PFSK-1 (cell line): ENCODE results near the gene BARHL1.

ENCODE experiments used
- FOXP2 ChIP-seq: optimal IDR thresholded peaks from 2 replicates; pipeline ENCODE3; 2011; ENCODE audit warnings: borderline replicate concordance, control low read depth, inconsistent platforms; ENCODE audit not compliant: insufficient read depth; ENCODE audit errors: extremely low read length, extremely low read depth
- POLR2AphosphoS5 ChIP-seq: IDR thresholded peaks from 2 replicates; pipeline ENCODE4 v1.6.1; 2012; ENCODE audit warnings: low read depth, mild to moderate bottlenecking, control low read depth, low read length, moderate library complexity
- REST ChIP-seq, 2 experiments: IDR thresholded peaks; 2 replicates each; pipeline versions ENCODE4 v1.6.1 to v1.8.0; 2011 to 2012; ENCODE audit warnings: low read depth in 2 of 2, low read length in 2 of 2, control low read depth in 1 of 2, inconsistent platforms in 1 of 2, mild to moderate bottlenecking in 1 of 2, moderate library complexity in 1 of 2; ENCODE audit not compliant: insufficient read depth in 1 of 2
- SIN3A ChIP-seq: IDR thresholded peaks from 2 replicates; pipeline ENCODE4 v1.6.1; 2012; ENCODE audit warnings: mild to moderate bottlenecking, low read length, moderate library complexity, borderline replicate concordance; ENCODE audit not compliant: insufficient read depth
- TAF1 ChIP-seq: IDR thresholded peaks from 2 replicates; pipeline ENCODE4 v1.6.1; 2012; ENCODE audit warnings: low read length, control low read depth, borderline replicate concordance; ENCODE audit not compliant: insufficient read depth

- TF ChIP-seq REST (IDR thresholded peaks at IDR 0.05; ENCODE audit: insufficient read depth in 1 of 2, low read depth in 2 of 2, low read length in 2 of 2), result no peak
- TF ChIP-seq POLR2AphosphoS5, result no peak
- TF ChIP-seq TAF1, result no peak
- no peak for TF ChIP-seq SIN3A
- no peak for TF ChIP-seq FOXP2
Measured at GRCh38 chr9:132630811-132631210, 48.4 kb downstream of the BARHL1 start.
